Right lobe of liver (tissue), 6 donors: ENCODE data around the gene AZGP1. TPM values are rescaled to one million over a fixed set of nuclear protein-coding genes. Genes with fewer than 3 reads are reported as not detected.
"Not testable (repeated sequence)": the region's sequence is repeated elsewhere in the genome, so short reads cannot be mapped to it uniquely, and the experiment has no call there.

ENCODE experiments used
- ATAC-seq, 4 donors: fragments of 200-7000 bp; cut with Tn5 transposase; one replicate each; pipeline ENCODE4 v1.9.1; 2020; ENCODE audit warnings: mild to moderate bottlenecking in 4 of 4, moderate library complexity in 4 of 4
- DNase-seq, 3 donors: peaks; one replicate each; pipeline ENCODE4 v3.0.0-alpha.2; 2020
- H3K27ac ChIP-seq, 3 donors: fragments of 200-600 bp; one replicate each; pipeline ENCODE4 v1.8.0; 2022
- H3K27me3 ChIP-seq, 2 donors: fragments of 200-600 bp; one replicate each; pipeline ENCODE4 v1.8.0; 2022
- H3K36me3 ChIP-seq, 4 donors: fragments of 200-600 bp; sonication (generic) in 1 of 4; one replicate each; pipeline versions ENCODE4 v1.5.1 to v1.8.0; 2017 to 2022; ENCODE audit warnings: control low read depth in 1 of 4
- H3K4me1 ChIP-seq, 4 donors: fragments of 200-600 bp; sonication (generic) in 1 of 4; one replicate each; pipeline versions ENCODE4 v1.5.1 to v1.8.0; 2017 to 2022; ENCODE audit warnings: control low read depth in 1 of 4
- H3K4me3 ChIP-seq, 3 donors: fragments of 200-600 bp; one replicate each; pipeline ENCODE4 v1.8.0; 2022
- H3K9me3 ChIP-seq, 4 donors: fragments of 200-600 bp; sonication (generic) in 1 of 4; one replicate each; pipeline versions ENCODE4 v1.5.1 to v1.8.0; 2017 to 2022; ENCODE audit warnings: control low read depth in 1 of 4
- POLR2A ChIP-seq: fragments of 450-650 bp; IDR thresholded peaks from one replicate; pipeline ENCODE4 v1.6.1; 2017; ENCODE audit warnings: antibody characterized with exemption, mild to moderate bottlenecking
- WGBS: methylation state at CpG from one replicate; pipeline ENCODE4 v1.1.6; 2018; ENCODE audit warnings: low coverage, low lambda C conversion rate; ENCODE audit not compliant: insufficient coverage; ENCODE audit errors: missing lambda C conversion rate; 5-methylcytosine and 5-hydroxymethylcytosine counted together
- intact Hi-C, 2 donors: fragments of 100-400 bp; cut with DNase I; formaldehyde crosslinking; loops; one replicate each; pipeline versions ENCODE4 v1.11.2 to v1.14.1; 2022
- total RNA-seq, 6 experiments: library from RNA; depleted of rRNA in 2 of 6; stranded (reverse); fragments of >200 nt in 2 of 6; fragmentation: NEBNext Ultra II Directional in 3 of 6; extraction: Animal tissue kit (Norgen Biotek cat#: 25700) in 3 of 6; gene quantifications; one replicate each; pipeline versions ENCODE4 v1.1.0 to v1.2.4, GENCODE V29; 2016 to 2023
- TF ChIP-seq, protein P1 (sequence below), 4 donors: fragments of 200-600 bp in 3 of 4; fragments of 450-650 bp in 1 of 4; IDR thresholded peaks; one replicate each; pipeline versions ENCODE4 v1.5.1 to v1.8.0; 2016 to 2022; ENCODE audit warnings: antibody characterized with exemption in 4 of 4, mild to moderate bottlenecking in 2 of 4
- donor health status: DM: no; HTN: yes; CAD: no.
- donor health status: DM: no; HTN: no; CAD: no.
- donor health status: DM: no; HTN: no; CAD: no.
- donor health status: DM: no; HTN: yes; CAD: no.
- donor health status: DM: no; HTN: yes; CAD: no.

AZGP1 gene
- total RNA-seq, 6 experiments from 2014 or later = 762 to 2,105 (median 1,328) TPM

DNA sequence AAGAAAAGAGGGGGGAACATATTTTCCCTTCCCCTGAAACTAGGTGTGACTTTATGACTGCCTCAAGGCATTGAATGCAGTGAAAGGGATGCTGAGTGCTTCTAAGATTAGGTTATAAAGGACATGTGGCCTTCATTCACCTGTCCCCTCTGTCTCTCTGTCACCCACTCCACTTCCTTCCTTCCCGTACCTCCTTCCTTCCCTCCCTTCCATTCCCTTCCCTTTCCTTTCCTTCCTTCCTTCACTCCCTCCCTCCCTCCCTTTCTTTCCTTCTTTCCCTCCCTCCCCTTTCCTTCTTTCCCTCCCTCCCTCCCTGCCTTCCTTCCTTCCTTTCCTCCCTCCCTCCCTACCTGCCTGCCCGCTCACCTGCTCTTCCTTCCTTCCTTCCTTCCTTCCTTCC lies 35.1 kb upstream of the AZGP1 start:
- peaks cover 0 to 54% (median 26%) of the 10 kb centered on the region in 4 donors for H3K4me1 ChIP-seq
- TF ChIP-seq, protein P1, sequence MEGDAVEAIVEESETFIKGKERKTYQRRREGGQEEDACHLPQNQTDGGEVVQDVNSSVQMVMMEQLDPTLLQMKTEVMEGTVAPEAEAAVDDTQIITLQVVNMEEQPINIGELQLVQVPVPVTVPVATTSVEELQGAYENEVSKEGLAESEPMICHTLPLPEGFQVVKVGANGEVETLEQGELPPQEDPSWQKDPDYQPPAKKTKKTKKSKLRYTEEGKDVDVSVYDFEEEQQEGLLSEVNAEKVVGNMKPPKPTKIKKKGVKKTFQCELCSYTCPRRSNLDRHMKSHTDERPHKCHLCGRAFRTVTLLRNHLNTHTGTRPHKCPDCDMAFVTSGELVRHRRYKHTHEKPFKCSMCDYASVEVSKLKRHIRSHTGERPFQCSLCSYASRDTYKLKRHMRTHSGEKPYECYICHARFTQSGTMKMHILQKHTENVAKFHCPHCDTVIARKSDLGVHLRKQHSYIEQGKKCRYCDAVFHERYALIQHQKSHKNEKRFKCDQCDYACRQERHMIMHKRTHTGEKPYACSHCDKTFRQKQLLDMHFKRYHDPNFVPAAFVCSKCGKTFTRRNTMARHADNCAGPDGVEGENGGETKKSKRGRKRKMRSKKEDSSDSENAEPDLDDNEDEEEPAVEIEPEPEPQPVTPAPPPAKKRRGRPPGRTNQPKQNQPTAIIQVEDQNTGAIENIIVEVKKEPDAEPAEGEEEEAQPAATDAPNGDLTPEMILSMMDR (IDR thresholded peaks at IDR 0.05) = no peak
- no peak for TF ChIP-seq POLR2A
- H3K36me3 ChIP-seq = no peaks in the 10 kb centered on the region
- DNase-seq = no peak
- no peaks in the 10 kb centered on the region for H3K9me3 ChIP-seq
- intact Hi-C loops = no loop called here
- peak overlapping the region in 2 of 3 donors; percentile 47 to 91 for H3K27ac ChIP-seq
- H3K27me3 ChIP-seq = no peaks in the 10 kb centered on the region
- ATAC-seq = no peak
- H3K4me3 ChIP-seq = no peak overlapping the region
- WGBS = 64% methylated on average over 2 of the region's 2 CpGs

DNA sequence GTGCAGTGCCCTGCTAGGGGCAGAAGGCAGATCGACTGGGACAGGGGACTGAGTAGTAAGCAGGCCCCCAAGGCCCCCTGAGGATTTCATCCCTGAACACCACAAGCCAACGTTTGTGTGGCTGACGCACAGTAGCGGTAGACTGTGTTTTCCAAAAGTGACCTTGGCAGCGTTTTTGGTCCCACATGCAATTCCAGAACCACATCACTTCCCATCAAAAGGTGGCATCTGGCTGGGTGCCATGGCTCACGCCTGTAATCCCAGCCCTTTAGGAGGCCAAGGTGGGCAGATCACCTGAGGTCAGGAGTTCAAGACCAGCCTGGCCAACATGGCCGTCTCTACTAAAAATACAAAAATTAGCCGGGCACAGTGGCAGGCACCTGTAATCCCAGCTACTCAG lies 34.1 kb upstream of the AZGP1 start:
- ATAC-seq = peak; percentile 45 to 62 (median 57)
- 59% methylated on average over 5 of the region's 8 CpGs for whole genome bisulfite sequencing
- H3K27me3 ChIP-seq, intact Hi-C loops, H3K4me3 ChIP-seq, H3K9me3 ChIP-seq, H3K36me3 ChIP-seq: not testable (repeated sequence)
- peak overlapping the region; percentile 43 to 91 (median 47) for H3K27ac ChIP-seq
- H3K4me1 ChIP-seq = peaks cover 0 to 56% (median 27%) of the 10 kb centered on the region in 4 donors
- DNase-seq = peak; percentile 71 to 81 (median 75)

DNA sequence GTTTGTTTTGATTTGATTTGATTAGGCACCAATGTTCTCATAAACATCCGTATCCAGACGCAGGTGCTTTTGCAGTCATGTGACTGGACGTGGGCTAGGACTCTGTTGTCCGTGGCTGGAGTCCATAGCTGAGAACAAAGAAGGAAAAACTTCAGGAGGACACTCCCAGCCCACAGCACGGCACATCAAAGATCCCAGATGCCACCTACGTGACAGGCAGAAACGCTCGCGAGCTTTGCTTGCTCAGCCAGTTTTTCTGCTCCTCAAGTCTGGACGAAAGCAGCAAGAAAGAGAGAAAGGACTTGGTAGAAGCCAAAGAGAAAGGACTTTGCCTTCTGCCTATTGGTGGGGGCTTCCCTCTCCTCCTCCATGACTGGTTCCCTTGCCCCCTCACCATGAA lies 32.7 kb upstream of the AZGP1 start:
- no peaks in the 10 kb centered on the region for H3K27me3 ChIP-seq
- 21% methylated on average over 10 of the region's 10 CpGs for WGBS
- no peak for DNase-seq
- no peaks in the 10 kb centered on the region for H3K9me3 ChIP-seq
- intact Hi-C loops = no loop called here
- H3K4me1 ChIP-seq = peaks cover 0 to 65% (median 32%) of the 10 kb centered on the region in 4 donors
- ATAC-seq = peak in 1 of 4 donors; percentile 8
- no peak overlapping the region for H3K4me3 ChIP-seq
- H3K36me3 ChIP-seq = no peaks in the 10 kb centered on the region
- TF ChIP-seq, protein P1 (IDR thresholded peaks at IDR 0.05) = no peak
- no peak for TF ChIP-seq POLR2A
- peak overlapping the region in 2 of 3 donors; percentile 4 to 39 for H3K27ac ChIP-seq

DNA sequence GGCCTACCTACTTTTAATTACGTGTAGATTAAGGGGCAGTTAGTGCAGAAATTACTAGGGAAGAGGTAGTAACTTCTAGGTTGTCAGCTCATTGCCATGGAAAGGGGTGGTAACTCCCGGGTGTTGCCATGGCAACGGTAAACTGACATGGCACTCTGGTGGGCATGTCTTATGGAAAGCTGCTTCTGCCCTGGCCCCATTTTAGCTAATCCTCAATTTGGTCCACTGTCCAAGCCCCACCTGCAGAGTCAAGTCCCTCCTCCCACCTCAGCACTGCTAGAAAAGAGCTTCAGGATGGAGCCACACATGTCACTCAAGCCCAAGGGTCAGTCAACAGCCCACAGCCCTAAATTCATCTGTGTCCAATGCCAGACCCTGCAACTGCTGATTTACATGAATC lies 32.1 kb upstream of the AZGP1 start:
- H3K27ac ChIP-seq = peak overlapping the region in 1 of 3 donors; percentile 69
- H3K27me3 ChIP-seq = no peaks in the 10 kb centered on the region
- no peak for ATAC-seq
- no peaks in the 10 kb centered on the region for H3K9me3 ChIP-seq
- no peaks in the 10 kb centered on the region for H3K36me3 ChIP-seq
- intact Hi-C loops = no loop called here
- WGBS = 82% methylated on average over 3 of the region's 3 CpGs
- peaks cover 0 to 68% (median 33%) of the 10 kb centered on the region in 4 donors for H3K4me1 ChIP-seq
- H3K4me3 ChIP-seq = no peak overlapping the region
- no peak for TF ChIP-seq POLR2A
- TF ChIP-seq, protein P1 (IDR thresholded peaks at IDR 0.05) = no peak
- DNase-seq = peak in 1 of 3 donors; percentile 8

DNA sequence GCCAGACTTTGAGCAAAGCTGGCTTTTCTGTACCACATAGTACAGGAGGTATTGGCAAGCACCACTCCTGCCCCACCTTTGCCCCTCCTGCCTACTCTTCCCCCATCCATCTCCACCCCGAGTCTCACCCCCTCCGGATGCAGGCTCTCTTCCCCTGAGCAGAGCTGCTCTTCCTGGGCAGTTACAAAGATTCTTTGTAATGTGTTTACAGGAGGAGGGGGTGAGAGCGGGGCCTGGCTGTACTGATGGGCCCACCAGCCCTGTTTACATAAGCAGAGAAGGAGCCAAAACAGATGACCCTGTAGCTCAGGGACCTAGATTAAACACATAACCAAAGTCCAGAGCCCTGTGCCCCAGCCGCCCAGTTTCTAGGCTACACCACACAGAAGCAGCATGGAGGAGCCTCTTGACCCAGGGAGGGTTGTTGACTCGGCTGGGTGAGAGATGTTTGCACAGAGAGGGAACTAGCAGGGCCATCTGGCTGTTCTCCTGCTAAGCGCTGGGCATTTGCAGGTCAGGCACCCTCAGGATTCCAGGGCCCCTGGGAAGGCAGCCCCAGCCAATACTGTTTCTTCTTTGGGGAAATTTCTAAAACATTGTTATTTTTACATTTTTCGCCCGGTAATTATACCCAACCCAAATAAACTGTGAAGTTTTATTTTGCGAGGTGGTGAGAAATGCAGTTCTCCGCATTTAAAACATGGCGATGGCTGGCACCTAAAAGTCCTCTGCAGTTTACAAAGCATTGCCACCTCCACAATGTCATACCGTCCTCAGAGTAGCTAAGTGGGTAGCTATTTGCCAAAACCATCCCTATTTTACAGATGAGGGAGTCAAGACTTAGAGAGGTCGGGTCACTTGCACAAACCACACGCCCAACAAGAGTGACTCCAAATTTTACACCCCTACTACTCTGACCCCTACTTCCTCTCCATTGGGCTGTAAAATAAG lies 28.2 kb upstream of the AZGP1 start:
- intact Hi-C loops = no loop called here
- peak overlapping the region; percentile 22 to 88 (median 73) for H3K27ac ChIP-seq
- WGBS = 20% methylated on average over 14 of the region's 14 CpGs
- H3K27me3 ChIP-seq = no peaks in the 10 kb centered on the region
- H3K9me3 ChIP-seq = no peaks in the 10 kb centered on the region
- ATAC-seq (peak; percentile 87 to 94 (median 88)), DNase-seq (peak; percentile 84 to 97 (median 94))
- peaks cover 0 to 57% (median 28%) of the 10 kb centered on the region in 4 donors for H3K4me1 ChIP-seq
- peak overlapping the region in 1 of 3 donors; percentile 12 for H3K4me3 ChIP-seq
- H3K36me3 ChIP-seq = no peaks in the 10 kb centered on the region
- no peak for TF ChIP-seq POLR2A
- TF ChIP-seq, protein P1 (IDR thresholded peaks at IDR 0.05) = no peak
